Stimulated activated CD4-positive, alpha-beta T cell treated with anti-CD3 and anti-CD28 coated beads, TNF-alpha, amount 100 ng/mL, for 48 hours (primary cell): Measurements from ENCODE around the gene EVPLL.
A peak's percentile ranks its signal among the peaks of the same experiment; 100 is the strongest.
"Not testable (repeated sequence)": the region's sequence is repeated elsewhere in the genome, so short reads cannot be mapped to it uniquely, and the experiment has no call there.

Experiments used
- DNase-seq, 3 donors: peaks; one replicate each; pipeline ENCODE4 v3.0.0-alpha.2; 2020; ENCODE audit warnings: low read depth in 3 of 3

The EVPLL gene

DNA sequence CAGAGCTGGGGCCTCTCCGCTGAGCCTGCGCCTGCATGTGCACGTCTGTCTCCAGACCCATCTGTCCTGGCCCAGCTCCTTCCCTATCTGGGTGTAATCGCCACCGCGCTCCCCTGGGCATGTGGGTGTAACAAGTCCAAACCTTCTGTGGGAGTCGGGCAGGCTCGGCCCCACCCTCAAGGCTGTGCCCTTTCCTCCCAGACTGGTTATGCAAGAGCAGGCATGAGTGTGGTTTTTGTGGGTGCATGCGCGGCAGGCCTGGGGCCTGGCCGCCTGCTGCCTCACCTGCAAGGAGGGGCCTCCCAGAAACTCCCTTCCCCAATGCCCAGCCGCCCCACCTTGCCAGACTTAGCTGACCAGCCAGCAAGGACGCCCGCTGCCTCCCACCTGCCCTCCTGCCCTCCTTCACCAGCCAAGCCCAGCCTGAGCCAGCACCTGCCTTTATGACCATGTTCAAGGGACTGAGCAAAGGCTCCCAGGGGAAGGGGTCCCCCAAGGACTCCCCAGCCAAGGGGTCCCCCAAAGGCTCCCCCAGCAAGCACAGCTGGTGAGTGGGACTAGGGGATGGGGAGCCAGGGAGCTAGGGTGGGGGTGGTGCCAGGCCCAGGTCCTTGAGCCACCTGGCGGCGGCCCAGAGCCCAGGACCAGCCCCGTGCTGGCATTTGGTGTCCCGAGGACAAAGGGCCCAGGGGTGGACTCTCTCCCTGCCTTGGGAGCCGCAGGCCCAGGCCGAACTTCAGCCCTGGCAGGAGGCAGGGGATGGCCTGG is at the start of gene EVPLL:
TSS of gene EVPLL (plus strand) at position 342 of the 768 bp plus-strand sequence. CDS start 3,160 bp downstream, outside the sequence.
- no peak for DNase-seq

DNA sequence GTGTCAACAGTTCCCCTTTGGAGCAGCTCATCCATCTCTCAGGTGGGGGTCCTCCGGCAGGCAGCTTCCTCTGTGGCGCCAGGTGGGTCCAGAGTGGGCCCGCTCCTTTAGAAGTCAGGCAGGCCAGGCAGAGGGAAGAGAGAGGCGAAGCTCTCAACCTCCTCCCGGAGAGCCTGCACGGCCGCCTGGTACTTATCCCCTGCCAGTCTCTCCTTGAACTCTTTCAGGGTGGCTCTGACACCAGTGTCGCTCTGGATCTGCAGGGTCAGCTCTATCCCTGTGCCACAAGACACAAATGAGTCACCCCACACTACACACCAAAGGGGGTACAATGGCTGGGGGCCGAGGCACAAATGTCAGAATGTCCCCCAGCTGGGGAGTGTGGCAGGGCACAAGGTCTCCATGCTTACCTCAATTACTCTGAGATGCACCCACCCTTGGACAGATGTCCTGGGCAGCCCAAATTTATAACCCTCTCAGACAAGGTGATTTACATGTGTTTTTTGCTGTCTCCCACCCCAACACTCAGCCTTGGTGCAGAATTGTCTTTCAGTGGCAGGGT is 48.9 kb upstream of the EVPLL start:
- DNase-seq, result no peak

DNA sequence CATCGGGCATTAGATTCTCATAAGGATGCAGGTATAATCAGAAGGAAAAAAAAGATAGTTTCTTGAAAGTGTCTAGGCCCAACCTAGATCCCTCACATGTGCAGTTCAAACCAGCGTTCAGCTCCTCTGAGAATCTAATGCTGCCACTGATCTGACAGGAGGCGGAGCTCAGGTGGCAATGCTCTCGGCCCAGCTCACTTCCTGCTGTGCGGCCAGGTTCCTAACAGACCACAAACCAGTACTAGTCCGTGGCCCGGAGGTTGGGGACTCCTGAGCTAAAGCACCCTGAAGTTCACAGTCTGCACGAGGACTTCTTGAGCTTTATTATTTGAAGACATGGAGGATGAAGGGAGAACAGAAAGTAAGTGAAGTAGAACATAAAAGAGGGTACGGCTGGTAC is 45.7 kb upstream of the EVPLL start:
- DNase-seq, result no peak

DNA sequence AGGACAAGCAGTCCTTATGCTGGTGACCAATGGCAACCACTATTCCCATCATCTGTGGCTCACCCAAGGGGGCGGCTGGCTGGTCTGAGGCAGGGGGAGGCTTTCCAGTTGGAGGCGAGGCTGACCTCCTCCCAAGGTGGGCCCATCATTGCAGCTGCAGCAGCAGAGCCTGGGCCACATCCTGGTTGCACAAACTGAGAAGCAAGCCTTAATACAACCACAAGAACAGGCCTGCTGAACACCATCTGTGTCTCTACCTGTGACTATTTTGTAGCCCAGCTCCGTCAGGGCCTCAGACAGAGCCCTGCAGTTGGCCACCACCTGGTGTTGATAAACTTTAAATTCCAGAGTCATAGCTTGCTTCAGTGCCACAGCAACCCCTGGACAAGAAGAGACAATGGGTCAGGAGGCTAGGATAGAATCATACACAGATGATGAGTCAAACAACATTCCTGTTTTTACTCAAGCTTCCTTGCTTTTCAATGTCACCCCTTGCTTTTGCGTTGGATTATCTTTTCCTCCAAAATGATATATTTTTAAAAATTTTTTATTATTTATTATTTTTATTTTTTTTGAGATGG is 44.6 kb upstream of the EVPLL start:
- no peak for DNase-seq

DNA sequence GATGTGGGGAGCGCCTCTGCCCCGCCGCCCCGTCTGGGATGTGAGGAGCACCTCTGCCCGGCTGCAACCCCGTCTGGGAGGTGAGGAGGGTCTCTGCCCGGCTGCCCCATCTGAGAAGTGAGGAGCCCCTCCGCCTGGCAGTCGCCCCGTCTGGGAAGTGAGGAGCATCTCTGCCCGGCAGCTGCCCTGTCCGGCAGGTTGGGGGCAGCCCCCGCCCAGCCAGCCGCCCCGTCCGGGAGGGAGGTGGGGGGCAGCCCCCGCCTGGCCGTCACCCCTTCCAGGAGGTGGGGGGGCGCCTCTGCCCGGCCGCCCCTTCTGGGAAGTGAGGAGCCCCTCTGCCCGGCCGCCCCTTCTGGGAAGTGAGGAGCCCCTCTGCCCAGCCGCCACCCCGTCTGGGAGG is 39.4 kb upstream of the EVPLL start:
- DNase-seq, result not testable (repeated sequence)

DNA sequence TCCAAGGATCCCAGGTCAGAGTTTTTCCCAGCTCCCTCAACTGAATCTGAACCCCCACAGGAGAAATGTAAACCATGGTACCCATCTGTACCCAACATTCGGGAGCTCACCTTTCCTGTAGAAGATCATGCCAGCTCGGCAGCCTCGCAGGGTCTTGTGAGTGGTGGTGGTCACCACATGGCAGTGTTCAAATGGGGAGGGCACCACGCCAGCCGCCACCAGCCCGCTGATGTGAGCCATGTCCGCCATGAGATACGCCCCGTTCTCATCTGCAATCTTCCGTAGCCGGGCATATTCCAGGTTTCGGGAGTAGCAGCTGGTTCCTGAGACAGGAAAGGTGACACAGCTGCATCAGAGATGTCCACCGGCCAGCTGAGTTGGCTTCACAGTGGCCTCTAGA is 37.6 kb upstream of the EVPLL start:
- no peak for DNase-seq

DNA sequence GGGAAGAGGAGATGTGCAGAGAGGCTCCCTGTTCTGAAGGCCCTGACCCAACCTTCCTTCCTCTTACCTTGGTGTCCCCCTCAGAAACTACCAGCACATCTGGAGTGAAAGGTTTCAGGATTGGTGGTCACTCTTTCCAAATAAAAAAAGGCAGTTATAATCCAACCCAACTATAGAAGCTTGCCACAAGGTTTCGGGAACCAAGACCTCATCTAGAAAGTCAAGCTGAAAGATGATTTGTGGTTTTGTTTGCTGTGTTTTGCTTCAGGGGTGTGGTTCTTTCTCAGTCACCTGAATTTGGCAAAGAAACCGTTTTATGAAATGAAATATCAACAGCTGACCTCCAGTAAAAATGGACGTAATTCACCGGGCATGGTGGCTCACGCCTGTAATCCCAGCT is 33.6 kb upstream of the EVPLL start:
- no peak for DNase-seq

DNA sequence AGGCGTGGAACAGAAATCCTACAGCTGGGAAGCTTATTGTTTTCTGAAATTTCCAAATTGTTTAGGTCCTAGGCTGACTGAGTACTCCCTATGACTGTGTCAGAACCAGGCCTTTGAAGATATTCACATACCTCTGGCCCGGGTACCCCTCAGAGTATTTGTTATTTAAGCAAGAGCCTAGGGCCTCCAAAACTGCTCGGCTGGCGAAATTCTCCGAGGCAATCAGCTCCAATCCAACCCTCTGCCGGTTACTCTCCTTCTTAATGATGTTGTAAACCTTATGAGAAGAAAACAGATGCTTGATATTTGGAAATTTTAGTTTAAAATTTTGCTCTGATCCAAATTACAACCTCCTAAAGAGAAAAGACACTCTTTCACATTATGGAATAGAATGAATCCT is 24.0 kb upstream of the EVPLL start:
- no peak for DNase-seq

DNA sequence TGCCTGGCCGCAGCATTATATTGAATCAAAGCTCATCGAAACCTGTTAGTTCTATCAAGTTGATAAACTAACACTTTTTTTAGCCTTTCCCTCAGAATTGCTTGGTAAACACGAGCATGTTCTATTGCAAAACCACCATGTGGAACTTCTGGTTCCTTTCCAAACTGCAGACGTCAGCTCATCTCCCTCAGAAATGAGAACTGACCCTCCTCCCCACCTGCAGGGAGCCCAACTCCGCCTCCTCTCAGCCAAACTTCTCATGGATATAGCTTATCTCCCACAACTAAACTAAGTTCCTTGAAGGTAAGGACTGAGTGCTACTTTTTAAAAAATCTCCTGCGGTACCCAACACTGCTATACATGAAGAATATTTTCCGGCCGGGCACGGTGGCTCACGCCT is 21.0 kb upstream of the EVPLL start:
- no peak for DNase-seq

DNA sequence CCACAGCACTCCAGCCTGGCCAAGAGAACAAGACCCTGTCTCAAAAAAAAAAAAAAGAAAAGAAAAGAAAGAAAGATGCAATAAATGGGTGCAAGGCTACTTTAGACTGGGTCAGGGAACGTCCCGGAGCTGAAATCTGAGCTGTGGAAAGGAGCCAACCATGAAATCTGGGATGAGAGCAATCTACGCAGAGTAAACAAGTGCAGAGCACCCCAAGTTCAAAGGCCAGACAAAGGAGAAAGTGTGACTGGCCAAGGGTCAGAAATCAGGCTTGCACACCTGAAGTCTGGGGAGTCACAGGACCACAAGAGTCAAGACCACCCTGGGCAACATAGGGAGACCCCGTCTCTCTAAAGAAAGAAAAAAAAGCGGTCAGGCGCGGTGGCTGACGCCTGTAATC is 17.1 kb upstream of the EVPLL start:
- DNase-seq, result no peak

DNA sequence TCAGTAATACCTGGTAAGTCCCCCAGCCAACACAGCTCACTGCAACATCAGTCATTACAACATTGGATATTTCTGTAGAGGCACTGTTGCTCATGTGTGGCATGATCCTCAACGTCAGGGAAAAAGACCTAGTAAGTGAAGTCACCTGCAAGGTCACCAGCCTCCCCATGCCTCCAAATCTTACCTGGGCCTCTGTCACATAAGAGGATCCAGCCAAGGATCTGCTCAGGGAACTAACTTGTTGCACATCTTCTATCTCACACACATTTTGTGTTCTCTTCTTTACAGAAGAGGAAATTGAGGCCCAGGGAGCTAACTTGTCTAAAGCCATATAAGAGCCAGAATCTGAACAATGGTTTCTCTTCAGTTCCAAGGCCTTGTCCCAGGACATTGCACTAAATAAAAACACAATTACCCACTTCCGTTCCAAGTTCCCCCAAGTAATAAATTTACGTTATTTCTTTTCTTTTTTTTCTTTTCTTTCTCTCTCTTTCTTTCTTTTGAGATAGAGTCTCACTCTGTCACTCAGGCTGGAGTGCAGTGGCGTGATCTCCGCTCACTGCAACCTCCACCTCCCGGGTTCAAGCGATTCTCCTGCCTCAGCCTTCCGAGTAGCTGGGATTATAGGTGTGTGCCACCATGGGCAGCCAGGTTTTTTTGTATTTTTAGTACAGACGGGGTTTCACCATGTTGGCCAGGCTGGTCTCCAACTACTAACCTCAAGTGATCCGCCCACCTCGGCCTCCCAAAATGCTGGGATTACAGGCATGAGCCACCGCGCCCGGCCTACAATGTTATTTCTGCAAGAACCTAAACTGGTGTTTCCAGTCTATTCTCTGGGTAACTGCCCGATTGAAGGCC is 15.5 kb upstream of the EVPLL start:
- no peak for DNase-seq

DNA sequence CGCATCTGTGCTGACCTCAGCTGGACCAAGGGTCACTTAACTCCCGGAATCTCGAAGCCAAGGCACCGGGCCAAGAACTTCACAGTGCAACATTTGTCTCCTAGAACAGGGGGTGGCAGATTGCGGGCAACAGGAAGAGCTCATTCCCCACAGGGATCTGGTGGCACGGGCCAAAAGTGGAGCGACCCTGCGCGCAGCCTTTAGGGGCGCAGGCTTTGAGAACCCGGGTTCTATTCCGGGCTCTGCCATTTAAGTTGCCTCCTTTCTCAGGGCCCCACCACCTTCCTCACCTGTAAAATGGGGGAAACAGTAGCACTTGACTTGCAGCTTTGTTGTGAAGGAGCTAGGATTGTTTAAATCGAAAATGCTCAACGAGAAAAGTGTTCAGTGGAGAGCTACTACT is 14.9 kb upstream of the EVPLL start:
- no peak for DNase-seq

DNA sequence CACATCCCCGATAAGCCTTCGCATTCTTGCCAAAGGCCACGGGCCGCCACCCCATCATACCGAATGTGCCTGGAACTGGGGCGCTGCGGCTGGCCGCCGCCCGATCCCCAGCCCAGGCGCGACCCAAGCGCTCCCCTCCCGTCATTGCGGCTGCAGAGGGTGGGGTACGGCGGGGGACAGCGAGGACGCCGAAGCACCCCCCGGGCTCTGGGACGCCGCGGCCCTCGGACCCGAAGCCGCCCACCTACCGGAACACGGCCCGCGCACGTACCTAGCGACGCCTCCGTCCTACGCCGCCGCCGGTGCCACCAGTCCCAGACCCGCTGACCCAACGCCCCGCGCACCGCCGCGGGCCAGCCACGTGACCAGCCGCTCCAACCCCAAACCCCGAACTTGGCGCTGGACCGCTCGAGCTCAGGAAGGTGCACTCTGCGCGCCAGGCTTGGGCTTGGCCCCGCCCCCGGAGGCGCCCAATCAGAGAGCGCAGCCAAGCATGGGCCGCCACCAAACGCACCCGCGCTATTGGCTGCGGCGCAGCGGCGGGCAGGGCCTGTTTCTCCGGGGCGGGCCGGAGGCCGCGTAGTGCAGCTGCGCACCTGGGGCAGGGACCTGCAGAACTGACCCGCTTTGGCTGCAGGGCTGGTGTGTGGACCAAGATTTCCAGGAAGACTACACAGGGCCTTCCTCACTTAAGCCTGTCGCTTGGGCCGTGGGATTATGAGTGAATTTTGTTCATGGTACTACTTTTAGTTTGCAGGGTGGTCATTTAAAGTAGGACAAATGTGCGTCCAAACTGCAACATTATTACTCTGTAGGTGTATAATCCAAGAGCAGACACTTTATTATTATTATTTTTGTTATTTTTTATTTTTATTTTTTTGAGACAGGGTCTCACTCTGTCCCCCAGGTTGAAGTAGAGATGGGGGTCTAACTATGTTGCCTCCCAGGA is 14.2 kb upstream of the EVPLL start, which contains the start of gene SHMT1:
TSS of gene SHMT1 (minus strand) at position 450 of the 949 bp plus-strand sequence. CDS start 7,569 bp downstream, outside the sequence.
- DNase-seq, result peak; percentile 83 to 90 (median 84)

DNA sequence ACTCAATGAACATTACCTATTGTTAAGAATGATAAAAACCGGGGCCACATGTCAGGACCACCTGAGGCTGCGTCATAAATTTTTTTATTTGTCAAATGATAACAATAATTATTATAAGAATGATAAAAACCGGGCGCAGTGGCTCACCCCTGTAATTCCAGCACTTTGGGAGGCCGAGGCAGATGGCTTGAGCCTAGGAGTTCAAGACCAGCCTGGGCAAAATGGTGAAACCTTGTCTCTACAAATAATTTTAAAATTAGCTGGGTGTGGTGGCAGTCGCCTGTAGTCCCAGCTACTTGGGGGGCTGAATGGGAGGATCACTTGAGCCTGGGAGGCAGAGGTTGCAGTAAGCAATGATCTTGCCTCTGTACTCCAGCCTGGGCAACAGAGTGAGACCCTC is 13.4 kb upstream of the EVPLL start:
- DNase-seq, result no peak

DNA sequence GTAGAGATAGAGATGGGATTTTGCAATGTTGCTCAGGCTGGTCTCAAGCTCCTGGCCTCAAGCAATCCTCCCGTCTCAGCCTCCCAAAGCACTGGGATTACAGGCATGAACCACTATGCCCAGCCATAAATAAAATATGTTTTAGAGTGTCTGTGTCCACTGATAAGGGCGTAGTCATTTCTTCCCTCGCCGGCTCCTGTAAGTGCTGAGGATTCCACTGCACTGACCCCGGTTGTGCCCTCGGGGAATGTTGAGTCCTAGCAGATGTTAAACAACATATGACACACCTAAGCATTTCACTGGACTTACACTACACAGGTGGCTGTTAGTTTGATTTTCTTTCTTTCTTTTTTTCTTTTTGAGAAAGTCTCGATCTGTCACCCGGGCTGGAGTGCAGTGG is 8.6 kb upstream of the EVPLL start:
- no peak for DNase-seq

DNA sequence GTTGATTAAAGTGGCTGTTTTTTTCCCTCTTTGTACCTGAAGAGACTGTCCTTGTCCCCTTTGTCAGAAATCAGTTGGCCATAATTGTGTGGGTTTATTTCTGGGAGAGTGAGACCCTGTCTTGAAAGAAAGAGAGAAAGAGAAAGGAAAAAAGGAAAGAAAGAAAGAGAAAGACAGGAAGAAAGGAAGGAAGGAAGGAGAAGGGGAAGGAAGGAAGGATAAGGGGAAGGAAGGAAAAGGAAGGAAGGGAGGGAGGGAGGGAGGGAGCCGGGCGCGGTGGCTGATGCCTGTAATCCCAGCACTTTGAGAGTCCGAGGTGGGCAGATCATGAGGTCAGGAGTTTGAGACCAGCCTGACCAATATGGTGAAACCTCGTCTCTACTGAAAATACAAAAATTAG is 6.8 kb upstream of the EVPLL start:
- no peak for DNase-seq

DNA sequence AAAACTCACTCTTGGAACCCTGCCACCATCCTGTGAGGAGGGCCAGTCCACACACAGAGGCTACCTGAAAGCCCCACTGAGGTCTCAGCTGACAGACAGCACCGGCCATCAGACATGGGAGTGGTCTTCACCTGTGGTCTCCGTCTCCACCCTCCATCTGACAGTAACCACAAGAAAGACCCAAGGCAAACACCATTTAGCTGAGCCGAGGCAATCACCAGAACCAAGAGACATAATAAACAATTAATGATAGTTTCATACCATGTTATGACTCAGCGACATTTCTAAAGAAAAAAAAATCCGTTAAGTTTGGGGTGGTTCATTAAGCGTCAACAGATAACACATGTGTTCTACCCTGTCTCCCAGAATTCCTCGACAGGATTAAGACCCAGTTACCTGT is 6.1 kb upstream of the EVPLL start:
- no peak for DNase-seq

DNA sequence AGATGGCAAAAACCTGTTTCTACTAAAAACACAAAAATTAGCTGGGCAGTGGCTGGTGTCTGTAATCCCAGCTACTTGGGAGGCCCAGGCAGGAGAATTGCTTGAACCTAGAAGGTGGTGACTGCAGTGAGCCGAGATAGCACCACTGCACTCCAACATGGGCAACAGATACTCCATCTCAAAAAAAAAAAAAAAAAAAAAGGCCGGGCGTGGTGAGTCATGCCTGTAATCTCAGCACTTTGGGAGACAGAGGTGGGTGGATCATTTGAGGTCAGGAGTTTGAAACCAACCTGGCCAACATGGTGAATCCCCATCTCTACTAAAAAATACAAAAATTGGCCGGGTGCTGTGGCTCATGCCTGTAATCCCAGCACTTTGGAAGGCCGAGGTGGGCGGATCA is 4.4 kb upstream of the EVPLL start:
- not testable (repeated sequence) for DNase-seq

DNA sequence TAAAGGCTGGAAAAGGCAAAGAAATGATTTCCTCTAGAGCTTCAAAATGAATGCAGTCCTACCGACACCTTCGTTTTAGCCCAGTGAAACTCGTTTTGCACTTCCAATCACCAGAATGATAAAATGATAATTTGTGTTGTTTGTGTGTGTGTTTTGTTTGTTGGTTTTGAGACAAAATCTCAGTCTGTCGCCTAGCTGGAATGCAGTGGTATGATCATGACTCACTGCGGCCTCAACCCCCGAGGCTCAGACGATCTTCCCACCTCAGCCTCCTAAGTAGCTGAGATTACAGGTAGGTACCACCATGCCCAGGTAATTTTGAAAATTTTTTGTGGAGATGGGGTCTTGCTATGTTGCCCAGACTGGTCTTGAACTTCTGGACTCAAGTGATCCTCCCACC is 3.4 kb upstream of the EVPLL start:
- DNase-seq, result no peak

DNA sequence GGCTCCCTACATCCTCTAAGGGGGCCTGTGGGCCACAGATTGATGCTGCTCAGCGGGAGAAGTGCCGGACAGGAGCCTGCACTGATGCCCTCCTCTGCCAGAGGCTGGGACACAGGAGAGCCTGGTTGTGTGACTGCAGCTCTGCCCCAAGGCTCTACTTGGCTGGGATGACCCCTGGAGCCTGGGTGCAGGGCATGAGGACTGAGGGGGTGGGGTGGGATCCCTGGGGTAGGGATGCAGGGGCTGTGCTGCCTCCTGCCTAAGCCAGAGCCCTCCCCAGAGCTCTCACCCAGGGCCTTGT is 577 bp downstream of the EVPLL start:
- DNase-seq, result no peak

DNA sequence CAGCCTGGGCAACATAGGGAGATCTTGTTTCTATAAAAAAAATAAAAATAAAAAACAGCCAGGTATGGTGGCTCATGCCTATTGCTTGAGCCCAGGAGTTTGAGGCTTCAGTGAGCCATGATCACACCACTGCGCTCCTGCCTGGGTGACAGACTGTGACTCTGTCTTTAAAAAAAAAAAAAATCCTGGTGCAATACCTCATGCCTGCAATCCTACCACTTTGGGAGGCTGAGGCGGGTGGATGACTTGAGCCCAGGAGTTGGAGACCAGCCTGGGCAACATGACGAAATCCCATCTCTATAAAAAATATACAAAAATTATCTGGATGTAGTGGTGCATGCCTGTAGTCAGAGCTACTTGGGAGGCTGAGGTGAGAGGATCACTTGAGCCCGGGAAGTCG is 1.0 kb downstream of the EVPLL start:
- not testable (repeated sequence) for DNase-seq
